IPS-20b (cell line): ENCODE measurements around the gene TARM1.

Experiments
- H3K27ac ChIP-seq: one replicate; pipeline ENCODE4 v1.5.1; 2013; ENCODE audit warnings: low read length
- H3K27me3 ChIP-seq: 2 replicates; pipeline ENCODE4 v1.6.1; 2013; ENCODE audit warnings: mild to moderate bottlenecking, low read length, inconsistent platforms; ENCODE audit not compliant: insufficient read depth
- H3K36me3 ChIP-seq: 2 replicates; pipeline ENCODE4 v1.6.1; 2013; ENCODE audit warnings: low read depth, mild to moderate bottlenecking, inconsistent platforms, low read length, moderate library complexity; ENCODE audit not compliant: insufficient read depth
- H3K4me1 ChIP-seq: 2 replicates; pipeline ENCODE4 v1.6.1; 2013; ENCODE audit warnings: mild to moderate bottlenecking, control low read depth, inconsistent platforms, low read length, moderate library complexity; ENCODE audit not compliant: insufficient read depth
- H3K4me3 ChIP-seq: 2 replicates; pipeline ENCODE4 v1.5.1; 2013; ENCODE audit warnings: mild to moderate bottlenecking, low read length, inconsistent platforms
- H3K9ac ChIP-seq: 2 replicates; pipeline ENCODE4 v1.6.1; 2013; ENCODE audit warnings: low read depth, mild to moderate bottlenecking, inconsistent platforms, low read length, moderate library complexity
- H3K9me3 ChIP-seq: 2 replicates; pipeline ENCODE4 v1.6.1; 2013; ENCODE audit warnings: mild to moderate bottlenecking, low read depth, low read length, inconsistent platforms; ENCODE audit not compliant: insufficient read depth

Gene TARM1

DNA sequence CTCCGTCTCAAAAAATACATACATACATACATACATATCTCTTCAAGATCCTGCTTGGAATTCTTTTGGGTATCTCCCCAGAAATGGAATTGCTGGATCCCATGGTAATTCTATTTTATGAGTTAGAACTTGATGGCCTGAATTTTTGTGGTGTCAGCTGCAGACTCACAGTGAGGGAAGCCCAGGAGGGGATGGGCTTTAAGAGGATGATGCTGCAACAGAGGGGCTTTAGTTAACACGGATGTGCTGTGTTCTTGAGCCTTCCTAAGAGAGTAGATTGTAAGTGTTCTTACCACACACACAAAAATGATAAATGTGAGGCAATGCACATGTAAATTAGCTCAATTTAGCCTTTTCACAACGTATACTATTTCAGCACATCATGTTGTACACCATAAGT is 58.0 kb downstream of the TARM1 start:
- H3K27me3 ChIP-seq: 0 out of 2 replicates have a peak, but pooled peaks cover 6% of the 10 kb centered on the region
- no peaks in the 10 kb centered on the region for H3K4me1 ChIP-seq
- H3K9ac ChIP-seq: no peak overlapping the region
- H3K36me3 ChIP-seq: no peaks in the 10 kb centered on the region
- H3K27ac ChIP-seq: no peak overlapping the region
- no peaks in the 10 kb centered on the region for H3K9me3 ChIP-seq
- H3K4me3 ChIP-seq: no peak overlapping the region

DNA sequence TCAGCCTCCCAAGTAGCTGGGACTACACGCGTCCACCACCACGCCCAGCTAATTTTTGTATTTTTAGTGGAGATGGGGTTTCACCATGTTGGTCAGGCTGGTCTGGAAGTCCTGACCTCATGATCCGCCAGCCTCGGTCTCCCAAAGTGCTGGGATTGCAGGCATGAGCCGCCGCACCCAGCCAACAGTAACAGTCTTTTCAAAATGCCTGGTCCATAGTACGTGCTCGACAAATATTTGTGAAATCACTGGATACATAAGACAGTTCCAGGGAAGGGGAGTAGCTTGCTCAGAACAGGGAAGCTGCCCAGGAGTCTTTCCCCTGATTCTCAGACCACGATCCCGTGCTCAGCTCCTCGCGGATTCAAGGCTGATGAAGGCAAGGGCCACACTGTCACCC is 59.2 kb downstream of the TARM1 start:
- no peaks in the 10 kb centered on the region for H3K4me1 ChIP-seq
- H3K9ac ChIP-seq: no peak overlapping the region
- no peaks in the 10 kb centered on the region for H3K36me3 ChIP-seq
- no peak overlapping the region for H3K27ac ChIP-seq
- H3K9me3 ChIP-seq: no peaks in the 10 kb centered on the region
- no peak overlapping the region for H3K4me3 ChIP-seq
- 0 out of 2 replicates have a peak, but pooled peaks cover 6% of the 10 kb centered on the region for H3K27me3 ChIP-seq

DNA sequence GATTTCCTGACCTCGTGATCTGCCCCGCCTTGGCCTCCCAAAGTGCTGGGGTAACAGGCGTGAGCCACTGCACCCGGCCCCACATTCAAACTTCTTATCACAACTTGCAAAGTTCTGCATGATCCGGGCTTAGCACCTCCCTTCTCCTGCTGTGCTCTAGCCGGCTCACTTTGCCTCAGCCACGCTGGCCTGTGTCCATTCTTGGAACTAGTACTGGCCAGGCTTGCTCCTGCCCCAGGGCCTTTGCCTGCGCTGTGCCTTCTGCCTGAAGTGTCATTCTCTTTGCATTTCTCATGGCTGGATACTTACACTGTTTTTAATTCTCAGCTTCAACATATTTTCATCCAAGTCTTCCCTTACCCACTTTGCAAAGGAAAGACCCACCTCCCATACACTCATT is 59.8 kb downstream of the TARM1 start:
- no peak overlapping the region for H3K4me3 ChIP-seq
- no peaks in the 10 kb centered on the region for H3K9me3 ChIP-seq
- H3K36me3 ChIP-seq: no peaks in the 10 kb centered on the region
- no peaks in the 10 kb centered on the region for H3K4me1 ChIP-seq
- 0 out of 2 replicates have a peak, but pooled peaks cover 6% of the 10 kb centered on the region for H3K27me3 ChIP-seq
- no peak overlapping the region for H3K27ac ChIP-seq
- H3K9ac ChIP-seq: no peak overlapping the region
